HEK293 (cell line): ENCODE data around the gene PAK5.

Source experiments
- CTCF ChIA-PET: fragments of 350-600 bp; formaldehyde crosslinking; extraction: SDS; loops from one replicate; lab custom pipeline; 2021; ENCODE audit warnings: antibody characterized with exemption; lab: Yijun Ruan, JAX
- POLR2A ChIA-PET: fragments of 300-600 bp; formaldehyde crosslinking; extraction: SDS; loops from one replicate; lab custom pipeline; 2020; ENCODE audit warnings: antibody characterized with exemption, inconsistent platforms; lab: Yijun Ruan, JAX
- H3K27ac ChIP-seq: fragments of 200-500 bp; sonication (Bioruptor generic); 2 replicates; pipeline ENCODE4 v1.5.1; 2014; ENCODE audit warnings: low read depth, low read length, control low read depth, inconsistent platforms; ENCODE audit errors: extremely low read depth
- H3K36me3 ChIP-seq, 2 experiments: fragments of 200-500 bp in 1 of 2; sonication (Bioruptor generic) in 1 of 2; 1 replicate in 1 of 2; 2 replicates in 1 of 2; pipeline ENCODE4 v1.5.1; 2014 to 2017; ENCODE audit warnings: inconsistent platforms in 2 of 2, low read length in 2 of 2; ENCODE audit not compliant: control insufficient read depth in 2 of 2, insufficient read depth in 1 of 2
- H3K4me1 ChIP-seq: fragments of 200-500 bp; sonication (Bioruptor generic); 2 replicates; pipeline ENCODE4 v1.5.1; 2014; ENCODE audit warnings: mild to moderate bottlenecking, low read length, inconsistent platforms; ENCODE audit not compliant: control insufficient read depth, insufficient read depth
- H3K4me3 ChIP-seq: 2 replicates; pipeline ENCODE4 v1.5.1; 2011; ENCODE audit warnings: low read depth, mild to moderate bottlenecking, control low read depth, low read length, moderate library complexity
- H3K9me3 ChIP-seq: fragments of 200-500 bp; sonication (Bioruptor generic); 2 replicates; pipeline ENCODE4 v1.5.1; 2014; ENCODE audit warnings: low read depth, low read length, inconsistent platforms; ENCODE audit not compliant: control insufficient read depth, insufficient read depth
- HOXC10 ChIP-seq: sonication (generic); formaldehyde crosslinking; IDR thresholded peaks from 2 replicates; pipeline ENCODE4 v1.8.1; 2023; ENCODE audit warnings: mild to moderate bottlenecking, missing genetic modification reagents
- KLF1 ChIP-seq: fragments of 450-650 bp; formaldehyde crosslinking; IDR thresholded peaks from 2 replicates; pipeline ENCODE4 v1.5.1; 2016; ENCODE audit warnings: missing biosample characterization, missing genetic modification characterization
- ZNF138 ChIP-seq: fragments of 450-650 bp; formaldehyde crosslinking; IDR thresholded peaks from 2 replicates; pipeline ENCODE4 v1.5.1; 2016; ENCODE audit warnings: missing biosample characterization, missing genetic modification characterization, borderline replicate concordance
- ZNF202 ChIP-seq: fragments of 450-650 bp; formaldehyde crosslinking; IDR thresholded peaks from 2 replicates; pipeline ENCODE4 v1.5.1; 2016; ENCODE audit warnings: missing biosample characterization, missing genetic modification characterization, borderline replicate concordance
- ZNF223 ChIP-seq: fragments of 450-650 bp; formaldehyde crosslinking; IDR thresholded peaks from 2 replicates; pipeline ENCODE4 v1.5.1; 2016; ENCODE audit warnings: missing biosample characterization, missing genetic modification characterization
- ZNF23 ChIP-seq: fragments of 450-650 bp; formaldehyde crosslinking; IDR thresholded peaks from 2 replicates; pipeline ENCODE4 v1.5.1; 2016; ENCODE audit warnings: missing biosample characterization, missing genetic modification characterization, borderline replicate concordance
- ZNF274 ChIP-seq, 2 experiments: fragments of 200-500 bp in 1 of 2; fragments of 450-650 bp in 1 of 2; sonication (Bioruptor generic) in 1 of 2; formaldehyde crosslinking in 1 of 2; IDR thresholded peaks; 2 replicates each; pipeline versions ENCODE4 v1.5.1 to v1.6.1; 2014 to 2016; ENCODE audit warnings: borderline replicate concordance in 1 of 2, inconsistent platforms in 1 of 2, low read length in 1 of 2, missing biosample characterization in 1 of 2, missing genetic modification characterization in 1 of 2
- ZNF292 ChIP-seq: fragments of 450-650 bp; formaldehyde crosslinking; IDR thresholded peaks from 2 replicates; pipeline ENCODE4 v1.5.1; 2016; ENCODE audit warnings: low read depth, missing biosample characterization, missing genetic modification characterization, borderline replicate concordance
- ZNF350 ChIP-seq: fragments of 450-650 bp; formaldehyde crosslinking; IDR thresholded peaks from 2 replicates; pipeline ENCODE4 v1.5.0; 2017; ENCODE audit warnings: missing biosample characterization, mild to moderate bottlenecking, missing genetic modification characterization
- ZNF416 ChIP-seq: fragments of 450-650 bp; formaldehyde crosslinking; IDR thresholded peaks from 2 replicates; pipeline ENCODE4 v1.5.1; 2016; ENCODE audit warnings: missing biosample characterization, missing genetic modification characterization
- ZNF623 ChIP-seq: fragments of 450-650 bp; formaldehyde crosslinking; IDR thresholded peaks from 2 replicates; pipeline ENCODE4 v1.5.1; 2016; ENCODE audit warnings: missing biosample characterization, missing genetic modification characterization
- ZNF830 ChIP-seq: fragments of 450-650 bp; IDR thresholded peaks from 2 replicates; pipeline ENCODE4 v1.5.0; 2018; ENCODE audit warnings: missing biosample characterization, missing genetic modification characterization, low read depth, mild to moderate bottlenecking, moderate library complexity
- ZXDB ChIP-seq: fragments of 450-650 bp; formaldehyde crosslinking; IDR thresholded peaks from 2 replicates; pipeline ENCODE4 v1.5.1; 2016; ENCODE audit warnings: missing biosample characterization, missing genetic modification characterization
- TF ChIP-seq, protein P1 (sequence below): fragments of 450-650 bp; formaldehyde crosslinking; IDR thresholded peaks from 2 replicates; pipeline ENCODE4 v1.5.1; 2016; ENCODE audit warnings: missing biosample characterization, missing genetic modification characterization
- TF ChIP-seq, protein P2 (sequence below): fragments of 450-650 bp; formaldehyde crosslinking; IDR thresholded peaks from 2 replicates; pipeline ENCODE4 v1.5.1; 2017; ENCODE audit warnings: missing biosample characterization, missing genetic modification characterization
- TF ChIP-seq, protein P3 (sequence below): fragments of 450-650 bp; formaldehyde crosslinking; IDR thresholded peaks from 2 replicates; pipeline ENCODE4 v1.5.1; 2016; ENCODE audit warnings: missing biosample characterization, missing genetic modification characterization
- TF ChIP-seq, protein P4 (sequence below): fragments of 450-650 bp; formaldehyde crosslinking; IDR thresholded peaks from 2 replicates; pipeline ENCODE4 v1.5.1; 2016; ENCODE audit warnings: missing biosample characterization, missing genetic modification characterization
- TF ChIP-seq, protein P5 (sequence below): fragments of 450-650 bp; formaldehyde crosslinking; IDR thresholded peaks from 2 replicates; pipeline ENCODE4 v1.5.1; 2016; ENCODE audit warnings: missing biosample characterization, missing genetic modification characterization
- TF ChIP-seq, protein P6 (sequence below): fragments of 450-650 bp; IDR thresholded peaks from 2 replicates; pipeline ENCODE4 v1.5.1; 2018; ENCODE audit warnings: missing biosample characterization, mild to moderate bottlenecking, missing genetic modification characterization

PAK5 gene

DNA sequence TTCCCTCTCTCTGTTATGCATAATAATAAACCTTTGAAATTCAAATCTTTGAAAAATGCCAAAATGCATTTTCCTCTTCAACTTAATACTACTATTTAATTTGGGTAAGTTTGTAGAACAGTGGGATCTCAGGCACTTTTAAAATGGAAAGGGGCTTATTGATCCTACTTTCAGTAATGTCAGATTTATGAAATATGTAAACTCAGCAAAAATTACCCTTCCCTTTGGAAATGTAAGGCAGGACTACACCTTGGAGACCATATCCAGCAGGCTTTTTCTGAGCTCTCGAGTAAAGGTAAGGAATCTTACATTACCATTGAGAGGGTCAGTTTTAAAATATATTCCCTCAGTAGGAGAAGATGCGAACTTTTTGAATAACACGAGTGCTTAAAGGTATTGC, 175.5 kb downstream of the PAK5 start:
- Histone ChIP-seq H3K4me3 (no peak overlapping the region), H3K4me1 (no peaks in the 10 kb centered on the region), H3K9me3 (no peaks in the 10 kb centered on the region), H3K27ac (no peak overlapping the region)
- CTCF ChIA-PET = interaction anchor here (1.0 kb wide), 1 partner anchor 45 kb away, joined by 4 read pairs; no protein-coding TSS in a partner anchor
- POLR2A ChIA-PET = no interaction called here
- no peak for TF ChIP-seq ZNF830 (tag by site-specific recombination)
- no peak for TF ChIP-seq ZNF23 (tag by site-specific recombination)
- no peak for TF ChIP-seq ZNF623
- no peak for TF ChIP-seq HOXC10 (CRISPR knock-in tag)
- TF ChIP-seq ZNF350 (tag by site-specific recombination) = no peak
- TF ChIP-seq ZNF416 (tag by site-specific recombination) = no peak
- TF ChIP-seq, protein P1, sequence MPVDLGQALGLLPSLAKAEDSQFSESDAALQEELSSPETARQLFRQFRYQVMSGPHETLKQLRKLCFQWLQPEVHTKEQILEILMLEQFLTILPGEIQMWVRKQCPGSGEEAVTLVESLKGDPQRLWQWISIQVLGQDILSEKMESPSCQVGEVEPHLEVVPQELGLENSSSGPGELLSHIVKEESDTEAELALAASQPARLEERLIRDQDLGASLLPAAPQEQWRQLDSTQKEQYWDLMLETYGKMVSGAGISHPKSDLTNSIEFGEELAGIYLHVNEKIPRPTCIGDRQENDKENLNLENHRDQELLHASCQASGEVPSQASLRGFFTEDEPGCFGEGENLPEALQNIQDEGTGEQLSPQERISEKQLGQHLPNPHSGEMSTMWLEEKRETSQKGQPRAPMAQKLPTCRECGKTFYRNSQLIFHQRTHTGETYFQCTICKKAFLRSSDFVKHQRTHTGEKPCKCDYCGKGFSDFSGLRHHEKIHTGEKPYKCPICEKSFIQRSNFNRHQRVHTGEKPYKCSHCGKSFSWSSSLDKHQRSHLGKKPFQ = no peak
- TF ChIP-seq, protein P2, sequence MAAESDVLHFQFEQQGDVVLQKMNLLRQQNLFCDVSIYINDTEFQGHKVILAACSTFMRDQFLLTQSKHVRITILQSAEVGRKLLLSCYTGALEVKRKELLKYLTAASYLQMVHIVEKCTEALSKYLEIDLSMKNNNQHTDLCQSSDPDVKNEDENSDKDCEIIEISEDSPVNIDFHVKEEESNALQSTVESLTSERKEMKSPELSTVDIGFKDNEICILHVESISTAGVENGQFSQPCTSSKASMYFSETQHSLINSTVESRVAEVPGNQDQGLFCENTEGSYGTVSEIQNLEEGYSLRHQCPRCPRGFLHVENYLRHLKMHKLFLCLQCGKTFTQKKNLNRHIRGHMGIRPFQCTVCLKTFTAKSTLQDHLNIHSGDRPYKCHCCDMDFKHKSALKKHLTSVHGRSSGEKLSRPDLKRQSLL = no peak
- TF ChIP-seq ZNF202 (tag by site-specific recombination) = no peak
- TF ChIP-seq, protein P3, sequence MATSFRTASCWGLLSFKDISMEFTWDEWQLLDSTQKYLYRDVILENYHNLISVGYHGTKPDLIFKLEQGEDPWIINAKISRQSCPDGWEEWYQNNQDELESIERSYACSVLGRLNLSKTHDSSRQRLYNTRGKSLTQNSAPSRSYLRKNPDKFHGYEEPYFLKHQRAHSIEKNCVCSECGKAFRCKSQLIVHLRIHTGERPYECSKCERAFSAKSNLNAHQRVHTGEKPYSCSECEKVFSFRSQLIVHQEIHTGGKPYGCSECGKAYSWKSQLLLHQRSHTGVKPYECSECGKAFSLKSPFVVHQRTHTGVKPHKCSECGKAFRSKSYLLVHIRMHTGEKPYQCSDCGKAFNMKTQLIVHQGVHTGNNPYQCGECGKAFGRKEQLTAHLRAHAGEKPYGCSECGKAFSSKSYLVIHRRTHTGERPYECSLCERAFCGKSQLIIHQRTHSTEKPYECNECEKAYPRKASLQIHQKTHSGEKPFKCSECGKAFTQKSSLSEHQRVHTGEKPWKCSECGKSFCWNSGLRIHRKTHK (tag by site-specific recombination) = no peak
- TF ChIP-seq, protein P4, sequence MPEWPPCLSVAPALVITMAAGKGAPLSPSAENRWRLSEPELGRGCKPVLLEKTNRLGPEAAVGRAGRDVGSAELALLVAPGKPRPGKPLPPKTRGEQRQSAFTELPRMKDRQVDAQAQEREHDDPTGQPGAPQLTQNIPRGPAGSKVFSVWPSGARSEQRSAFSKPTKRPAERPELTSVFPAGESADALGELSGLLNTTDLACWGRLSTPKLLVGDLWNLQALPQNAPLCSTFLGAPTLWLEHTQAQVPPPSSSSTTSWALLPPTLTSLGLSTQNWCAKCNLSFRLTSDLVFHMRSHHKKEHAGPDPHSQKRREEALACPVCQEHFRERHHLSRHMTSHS (tag by site-specific recombination) = no peak
- TF ChIP-seq ZNF223 (tag by site-specific recombination) = no peak
- TF ChIP-seq, protein P5, sequence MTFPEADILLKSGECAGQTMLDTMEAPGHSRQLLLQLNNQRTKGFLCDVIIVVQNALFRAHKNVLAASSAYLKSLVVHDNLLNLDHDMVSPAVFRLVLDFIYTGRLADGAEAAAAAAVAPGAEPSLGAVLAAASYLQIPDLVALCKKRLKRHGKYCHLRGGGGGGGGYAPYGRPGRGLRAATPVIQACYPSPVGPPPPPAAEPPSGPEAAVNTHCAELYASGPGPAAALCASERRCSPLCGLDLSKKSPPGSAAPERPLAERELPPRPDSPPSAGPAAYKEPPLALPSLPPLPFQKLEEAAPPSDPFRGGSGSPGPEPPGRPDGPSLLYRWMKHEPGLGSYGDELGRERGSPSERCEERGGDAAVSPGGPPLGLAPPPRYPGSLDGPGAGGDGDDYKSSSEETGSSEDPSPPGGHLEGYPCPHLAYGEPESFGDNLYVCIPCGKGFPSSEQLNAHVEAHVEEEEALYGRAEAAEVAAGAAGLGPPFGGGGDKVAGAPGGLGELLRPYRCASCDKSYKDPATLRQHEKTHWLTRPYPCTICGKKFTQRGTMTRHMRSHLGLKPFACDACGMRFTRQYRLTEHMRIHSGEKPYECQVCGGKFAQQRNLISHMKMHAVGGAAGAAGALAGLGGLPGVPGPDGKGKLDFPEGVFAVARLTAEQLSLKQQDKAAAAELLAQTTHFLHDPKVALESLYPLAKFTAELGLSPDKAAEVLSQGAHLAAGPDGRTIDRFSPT (tag by site-specific recombination) = no peak
- TF ChIP-seq ZNF274 (IDR thresholded peaks at IDR 0.05; ENCODE audit: low read length) = no peak
- TF ChIP-seq ZNF274 (tag by site-specific recombination; IDR thresholded peaks at IDR 0.05; ENCODE audit: borderline replicate concordance) = no peak
- no peak for TF ChIP-seq KLF1 (tag by site-specific recombination)
- TF ChIP-seq ZNF138 = no peak
- TF ChIP-seq ZXDB = no peak
- no peak for TF ChIP-seq ZNF292
- TF ChIP-seq, protein P6, sequence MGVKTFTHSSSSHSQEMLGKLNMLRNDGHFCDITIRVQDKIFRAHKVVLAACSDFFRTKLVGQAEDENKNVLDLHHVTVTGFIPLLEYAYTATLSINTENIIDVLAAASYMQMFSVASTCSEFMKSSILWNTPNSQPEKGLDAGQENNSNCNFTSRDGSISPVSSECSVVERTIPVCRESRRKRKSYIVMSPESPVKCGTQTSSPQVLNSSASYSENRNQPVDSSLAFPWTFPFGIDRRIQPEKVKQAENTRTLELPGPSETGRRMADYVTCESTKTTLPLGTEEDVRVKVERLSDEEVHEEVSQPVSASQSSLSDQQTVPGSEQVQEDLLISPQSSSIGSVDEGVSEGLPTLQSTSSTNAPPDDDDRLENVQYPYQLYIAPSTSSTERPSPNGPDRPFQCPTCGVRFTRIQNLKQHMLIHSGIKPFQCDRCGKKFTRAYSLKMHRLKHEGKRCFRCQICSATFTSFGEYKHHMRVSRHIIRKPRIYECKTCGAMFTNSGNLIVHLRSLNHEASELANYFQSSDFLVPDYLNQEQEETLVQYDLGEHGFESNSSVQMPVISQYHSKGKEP = no peak
- TF ChIP-seq, all 188 proteins: peak for 0
- no peaks in the 10 kb centered on the region for H3K36me3 ChIP-seq
